DMS114 treated with DMSO at 0.1 percent for 48 hours (cell line): ENCODE results near the gene INPP5A.
"Not testable (repeated sequence)": the region's sequence is repeated elsewhere in the genome, so short reads cannot be mapped to it uniquely, and the experiment has no call there.

ENCODE experiments used
- DNase-seq: peaks from one replicate; lab custom pipeline; 2025; ENCODE audit not compliant: unreplicated experiment; lab: John Stamatoyannopoulos, UW

Gene INPP5A

DNA sequence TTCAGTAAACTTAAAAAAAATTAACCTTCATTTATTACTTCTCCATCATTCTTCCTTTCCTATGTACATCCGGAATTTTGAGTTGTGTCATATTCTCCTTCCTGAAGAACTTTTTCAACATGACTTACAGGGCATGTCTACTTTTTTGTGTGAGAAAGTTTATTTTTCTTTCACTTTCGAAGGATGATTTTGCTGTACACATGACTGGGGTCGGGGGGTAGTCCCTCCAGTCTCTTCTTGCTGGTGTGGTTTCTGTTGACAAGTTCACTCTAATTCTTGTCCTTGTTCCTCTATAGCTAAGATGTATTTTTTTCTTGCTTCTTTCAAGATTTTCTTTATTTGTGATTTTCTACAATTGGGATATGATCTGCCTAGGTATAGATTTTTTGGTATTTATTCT lies 55.8 kb downstream of the INPP5A start:
- no peak for DNase-seq

DNA sequence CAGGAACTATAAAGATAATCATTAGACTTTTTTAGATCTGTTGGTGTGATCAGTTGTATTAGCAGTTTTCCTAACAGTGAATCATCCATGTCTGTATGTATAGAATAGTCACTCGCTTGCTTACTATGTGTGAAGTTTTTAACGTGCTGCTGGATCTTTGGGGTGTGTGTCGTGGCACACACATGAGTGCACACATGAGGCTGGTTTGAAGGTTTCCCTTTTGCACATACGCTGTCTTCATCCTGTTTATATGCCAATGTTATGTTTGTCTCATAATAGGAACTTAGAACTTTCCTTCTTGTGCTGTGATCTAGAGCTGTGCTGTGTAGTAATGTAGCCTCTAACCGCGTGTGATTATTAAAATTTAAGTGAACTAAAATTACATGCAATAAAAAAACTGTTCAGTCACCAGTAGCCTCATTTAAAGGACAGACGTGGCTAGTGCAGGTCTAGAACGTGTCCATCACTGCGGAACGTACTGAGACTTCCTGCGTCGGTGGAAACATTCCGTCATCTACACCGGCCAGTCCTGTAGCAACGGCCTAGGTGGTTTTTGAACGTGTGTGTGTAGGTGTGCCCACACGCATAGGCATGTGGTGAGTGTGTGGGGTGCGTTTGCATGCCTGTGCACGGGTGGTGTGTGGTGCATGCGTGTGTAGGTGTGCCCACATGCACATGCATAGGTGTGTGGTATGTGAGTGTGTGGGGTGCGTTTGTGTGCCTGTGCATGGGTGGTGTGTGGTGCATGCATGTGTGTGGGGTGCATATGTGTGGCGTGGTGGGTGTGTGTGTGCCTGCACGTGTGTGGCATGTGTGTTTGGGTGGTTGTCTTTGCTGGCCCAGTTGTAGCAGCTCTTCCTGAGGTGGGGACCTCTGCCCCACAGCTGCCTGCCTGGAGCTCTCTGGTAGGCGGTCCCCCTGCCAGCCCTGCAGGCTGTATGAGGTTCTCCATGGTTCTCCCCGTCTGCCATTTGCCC lies 56.6 kb downstream of the INPP5A start:
- DNase-seq = no peak

DNA sequence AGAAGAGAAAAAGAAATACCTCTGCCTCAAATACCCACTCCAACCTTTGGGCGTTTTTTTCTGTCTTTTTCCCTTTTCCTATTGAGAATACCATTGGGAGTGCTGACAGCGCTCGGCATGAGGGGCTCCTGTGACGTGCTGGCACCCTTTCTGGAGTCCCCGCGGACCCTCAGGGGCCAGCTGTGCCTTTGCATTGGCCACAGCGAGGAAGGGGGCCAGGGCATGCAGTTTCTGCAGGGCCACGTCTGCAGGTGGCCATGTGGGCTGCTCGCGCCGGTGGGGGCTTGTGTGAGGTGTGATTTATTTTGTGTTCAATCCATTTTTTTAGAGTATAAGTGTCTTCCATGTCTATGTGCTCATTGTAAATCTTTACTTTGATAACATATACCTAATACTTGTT lies 57.4 kb downstream of the INPP5A start:
- DNase-seq = no peak

DNA sequence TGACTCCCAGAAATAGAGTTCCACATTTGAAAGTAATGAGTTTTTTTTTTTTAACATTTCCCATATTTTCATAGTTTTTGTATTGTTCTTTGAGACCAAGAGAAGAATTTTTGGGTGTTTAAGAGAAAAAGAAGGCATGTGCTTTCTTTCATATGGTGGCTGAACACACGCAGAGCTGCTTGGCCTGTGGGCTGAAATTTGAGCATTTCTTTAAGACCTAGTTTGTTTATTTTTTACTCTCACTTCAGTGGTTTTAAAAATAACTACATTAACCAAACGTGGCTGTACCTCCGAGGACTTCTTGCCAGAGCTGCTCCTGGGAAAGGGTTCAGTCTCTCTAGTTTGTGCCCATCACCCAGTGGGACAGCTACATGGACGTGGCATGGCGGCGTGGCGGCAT lies 58.3 kb downstream of the INPP5A start:
- no peak for DNase-seq

DNA sequence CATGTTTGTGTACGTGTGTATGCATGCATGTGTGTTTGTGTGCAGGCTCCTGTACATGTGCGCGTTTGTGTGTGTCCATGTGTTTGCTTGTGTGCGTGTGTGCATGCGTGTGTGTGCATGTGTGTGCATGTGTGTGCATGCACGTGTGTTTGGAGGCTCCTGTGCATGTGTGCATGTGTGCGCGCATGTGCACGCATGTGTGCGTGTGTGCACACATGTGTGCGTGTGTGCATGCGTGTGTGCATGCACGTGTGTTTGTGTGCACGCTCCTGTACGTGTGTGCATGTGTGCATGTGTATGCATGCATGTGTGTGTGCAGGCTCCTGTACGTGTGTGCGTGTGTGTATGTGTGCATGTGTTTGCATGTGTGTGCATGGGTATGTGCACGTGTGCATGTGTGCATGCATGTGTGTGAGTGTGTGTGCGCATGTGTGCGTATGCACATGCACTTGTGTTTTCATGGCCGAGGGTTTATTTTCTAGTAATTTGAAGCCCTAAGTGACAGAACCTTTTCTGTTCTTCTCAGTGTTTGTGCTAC lies 59.2 kb downstream of the INPP5A start:
- DNase-seq = no peak

DNA sequence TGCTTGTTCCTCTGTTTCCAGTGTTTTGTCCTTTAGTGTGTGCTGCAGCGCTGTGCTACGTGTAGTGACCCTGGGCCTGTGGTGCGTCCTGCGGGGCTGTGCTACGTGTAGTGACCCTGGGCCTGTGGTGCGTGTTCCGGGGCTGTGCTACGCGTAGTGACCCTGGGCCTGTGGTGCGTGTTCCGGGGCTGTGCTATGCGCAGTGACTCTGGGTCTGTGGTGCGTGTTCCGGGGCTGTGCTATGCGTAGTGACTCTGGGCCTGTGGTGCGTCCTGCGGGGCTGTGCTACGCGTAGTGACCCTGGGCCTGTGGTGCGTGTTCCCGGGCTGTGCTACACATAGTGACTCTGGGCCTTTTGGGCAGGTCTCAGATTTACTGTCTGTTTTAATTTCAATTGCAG lies 60.1 kb downstream of the INPP5A start:
- DNase-seq = no peak

DNA sequence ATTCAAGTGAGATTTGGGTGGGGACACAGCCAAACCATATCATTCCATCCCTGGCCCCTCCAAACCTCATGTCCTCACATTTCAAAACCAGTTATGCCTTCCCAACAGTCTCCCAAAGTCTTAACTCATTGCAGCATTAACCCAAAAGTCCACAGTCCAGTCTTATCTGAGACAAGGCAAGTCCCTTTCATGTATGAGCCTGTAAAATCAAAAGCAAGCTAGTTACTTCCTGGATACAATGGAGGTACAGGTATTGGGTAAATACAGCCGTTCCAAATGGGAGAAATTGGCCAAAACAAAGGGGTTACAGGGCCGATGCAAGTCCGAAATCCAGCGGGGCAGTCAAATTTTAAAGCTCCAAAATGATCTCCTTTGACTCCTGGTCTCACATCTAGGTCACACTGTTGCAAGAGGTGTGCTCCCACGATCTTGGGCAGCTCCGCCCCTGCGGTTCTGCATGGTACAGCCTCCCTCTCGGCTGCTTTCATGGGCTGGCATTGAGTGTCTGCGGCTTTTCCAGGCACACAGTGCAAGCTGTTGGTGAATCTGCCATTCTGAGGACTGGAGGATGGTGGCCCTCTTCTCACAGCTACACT lies 61.5 kb downstream of the INPP5A start:
- DNase-seq = not testable (repeated sequence)

DNA sequence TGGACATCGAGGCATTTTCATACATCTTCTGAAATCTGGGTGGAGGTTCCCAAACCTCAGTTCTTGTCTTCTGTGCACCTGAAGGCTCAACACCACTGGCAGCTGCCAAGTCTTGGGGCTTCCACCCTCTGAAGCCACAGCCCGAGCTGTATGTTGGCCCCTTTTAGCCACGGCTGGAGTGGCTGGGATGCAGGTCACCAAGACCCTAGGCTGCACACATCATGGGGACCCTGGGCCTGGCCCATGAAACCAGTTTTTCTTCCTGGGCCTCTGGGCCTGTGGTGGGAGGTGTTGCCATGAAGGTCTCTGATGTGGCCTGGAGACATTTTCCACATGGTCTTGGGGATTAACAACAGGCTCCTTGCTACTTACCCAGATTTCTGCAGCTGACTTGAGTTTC lies 62.1 kb downstream of the INPP5A start:
- DNase-seq = no peak

DNA sequence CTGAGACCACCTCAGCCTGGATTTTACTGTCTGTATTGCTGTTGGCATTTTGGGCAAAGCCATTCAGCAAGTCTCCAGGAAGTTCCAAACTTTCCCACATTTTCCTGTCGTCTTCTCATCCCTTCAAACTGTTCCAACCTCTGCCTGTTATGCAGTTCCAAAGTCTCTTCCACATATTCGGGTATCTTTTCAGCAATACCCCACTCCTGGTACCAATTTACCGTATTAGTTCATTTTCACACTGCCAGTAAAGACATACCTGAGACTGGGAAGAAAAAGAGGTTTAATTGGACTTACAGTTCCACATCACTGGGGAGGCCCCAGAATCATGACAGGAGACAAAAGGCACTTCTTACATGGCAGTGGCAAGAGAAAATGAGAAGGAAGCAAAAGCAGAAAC lies 62.8 kb downstream of the INPP5A start:
- no peak for DNase-seq

DNA sequence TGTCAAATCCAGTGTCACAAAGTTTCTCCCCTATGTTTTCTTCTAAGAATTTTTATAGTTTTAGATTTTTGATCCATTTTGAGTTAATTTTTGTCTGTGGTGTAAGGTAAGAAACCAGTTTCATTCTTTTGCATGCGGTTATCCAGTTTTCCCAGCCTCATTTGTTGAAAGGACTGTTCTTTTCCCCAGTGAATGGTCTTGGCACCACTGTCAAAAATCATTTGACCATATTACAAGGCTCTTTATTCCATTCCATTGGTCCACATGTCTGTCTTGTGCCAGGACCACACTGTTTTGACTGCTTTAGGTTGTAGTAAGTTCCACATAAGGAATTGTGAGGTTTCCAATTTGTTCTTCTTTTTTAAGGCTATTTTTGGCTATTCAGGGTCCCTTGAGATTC lies 64.0 kb downstream of the INPP5A start:
- no peak for DNase-seq

DNA sequence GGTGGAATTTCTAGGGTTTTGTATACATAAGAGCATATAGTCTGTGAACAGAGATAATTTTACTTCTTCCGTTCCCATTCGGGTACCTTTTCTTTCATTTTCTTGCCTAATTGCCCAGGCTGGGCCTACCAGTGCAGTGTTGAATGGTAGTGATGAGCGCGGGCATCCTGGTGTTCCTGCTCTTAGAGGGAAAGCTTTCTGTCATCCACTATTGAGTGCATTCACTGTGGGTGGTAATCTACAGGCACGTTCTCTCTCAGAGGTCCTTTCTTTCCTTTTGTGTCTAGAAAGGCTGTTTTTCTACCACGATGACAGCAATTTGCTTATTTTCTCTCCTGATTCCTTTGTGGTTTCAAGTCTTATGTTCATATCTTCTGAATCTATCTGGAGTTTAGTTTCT lies 65.0 kb downstream of the INPP5A start:
- DNase-seq = no peak

DNA sequence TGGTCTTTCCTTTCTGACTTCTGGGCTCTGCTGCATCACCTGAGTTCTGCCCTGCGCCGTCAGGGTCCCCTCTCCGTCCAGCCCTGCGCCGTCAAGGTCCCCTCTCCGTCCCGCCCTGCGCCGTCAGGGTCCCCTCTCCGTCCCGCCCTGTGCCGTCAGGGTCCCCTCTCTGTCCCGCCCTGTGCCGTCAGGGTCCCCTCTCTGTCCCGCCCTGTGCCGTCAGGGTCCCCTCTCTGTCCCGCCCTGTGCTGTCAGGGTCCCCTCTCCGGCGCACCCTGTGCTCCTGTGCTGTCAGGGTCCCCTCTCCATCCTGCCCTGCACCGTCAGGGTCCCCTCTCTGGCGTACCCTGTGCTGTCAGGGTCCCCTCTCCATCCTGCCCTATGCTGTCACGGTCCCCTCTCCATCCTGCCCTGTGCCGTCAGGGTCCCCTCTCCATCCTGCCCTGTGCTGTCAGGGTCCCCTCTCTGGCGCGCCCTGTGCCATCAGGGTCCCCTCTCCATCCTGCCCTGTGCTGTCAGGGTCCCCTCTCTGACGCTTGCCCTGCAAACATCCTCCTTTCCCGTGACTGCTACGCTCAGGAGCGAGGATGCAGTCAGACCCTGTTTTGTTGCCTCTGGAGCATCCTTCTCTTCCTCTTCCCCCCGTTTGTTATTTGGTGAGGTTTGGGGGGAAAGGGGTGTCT lies 66.4 kb downstream of the INPP5A start:
- DNase-seq = no peak

DNA sequence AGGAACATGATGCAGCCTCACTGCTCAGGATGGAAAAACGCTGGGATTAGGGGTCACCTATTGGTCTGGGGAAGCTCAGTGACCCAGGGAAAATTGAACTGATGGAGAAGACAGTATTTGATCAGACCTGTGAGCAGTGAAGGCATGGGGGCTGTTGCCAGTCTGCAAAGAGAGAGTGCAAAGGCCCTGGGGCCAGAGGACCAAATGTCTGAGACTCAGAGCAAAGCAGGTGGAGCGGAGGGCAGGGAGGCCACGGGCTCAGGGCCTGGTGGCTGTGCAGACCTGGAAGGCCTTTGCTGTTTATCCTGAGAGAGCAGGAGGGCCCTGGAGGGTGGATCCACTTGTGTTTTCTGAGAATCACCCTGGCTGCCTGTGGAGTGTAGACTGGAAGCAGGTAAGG lies 67.1 kb downstream of the INPP5A start:
- DNase-seq = no peak

DNA sequence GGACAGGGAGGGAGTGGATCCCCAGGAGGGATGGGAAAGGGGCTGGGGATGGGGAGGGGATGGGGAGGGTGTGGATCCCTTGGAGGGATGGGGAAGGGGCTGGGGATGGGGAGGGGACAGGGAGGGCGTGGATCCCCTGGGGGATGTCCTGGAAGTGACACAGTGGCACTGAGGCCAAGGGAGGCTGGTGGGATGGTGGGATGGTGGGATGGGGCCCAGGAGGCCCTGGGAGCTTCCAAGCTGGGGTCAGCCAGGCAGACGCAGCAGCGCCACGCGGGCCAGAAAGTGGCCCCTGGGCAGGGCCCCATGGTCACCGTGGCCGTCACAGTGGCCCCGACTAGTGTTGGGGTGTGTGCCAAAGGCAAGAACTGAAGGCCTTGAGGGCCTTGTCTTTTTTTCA lies 67.8 kb downstream of the INPP5A start:
- DNase-seq = no peak

DNA sequence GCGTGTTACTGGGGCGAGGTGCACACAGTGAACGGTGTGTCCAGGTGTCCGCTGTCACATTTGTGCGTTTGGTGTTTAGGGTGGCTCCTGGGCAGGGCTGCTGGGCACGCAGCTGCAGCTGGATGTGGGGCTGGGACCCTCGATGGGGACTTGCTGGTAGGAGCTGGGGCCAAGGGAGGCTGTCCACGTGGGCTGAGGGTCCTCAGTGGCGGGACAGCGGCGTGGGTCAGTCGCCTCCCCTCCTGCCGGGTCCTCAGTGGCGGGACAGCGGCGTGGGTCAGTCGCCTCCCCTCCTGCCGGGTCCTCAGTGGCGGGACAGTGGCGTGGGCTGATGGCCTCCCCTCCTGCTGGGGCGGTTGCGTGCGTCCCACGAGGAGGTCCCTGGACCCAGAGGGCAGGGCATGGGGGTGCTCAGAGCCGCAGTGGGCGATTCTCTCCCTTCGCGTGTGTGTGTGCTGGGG lies 68.5 kb downstream of the INPP5A start:
- no peak for DNase-seq

DNA sequence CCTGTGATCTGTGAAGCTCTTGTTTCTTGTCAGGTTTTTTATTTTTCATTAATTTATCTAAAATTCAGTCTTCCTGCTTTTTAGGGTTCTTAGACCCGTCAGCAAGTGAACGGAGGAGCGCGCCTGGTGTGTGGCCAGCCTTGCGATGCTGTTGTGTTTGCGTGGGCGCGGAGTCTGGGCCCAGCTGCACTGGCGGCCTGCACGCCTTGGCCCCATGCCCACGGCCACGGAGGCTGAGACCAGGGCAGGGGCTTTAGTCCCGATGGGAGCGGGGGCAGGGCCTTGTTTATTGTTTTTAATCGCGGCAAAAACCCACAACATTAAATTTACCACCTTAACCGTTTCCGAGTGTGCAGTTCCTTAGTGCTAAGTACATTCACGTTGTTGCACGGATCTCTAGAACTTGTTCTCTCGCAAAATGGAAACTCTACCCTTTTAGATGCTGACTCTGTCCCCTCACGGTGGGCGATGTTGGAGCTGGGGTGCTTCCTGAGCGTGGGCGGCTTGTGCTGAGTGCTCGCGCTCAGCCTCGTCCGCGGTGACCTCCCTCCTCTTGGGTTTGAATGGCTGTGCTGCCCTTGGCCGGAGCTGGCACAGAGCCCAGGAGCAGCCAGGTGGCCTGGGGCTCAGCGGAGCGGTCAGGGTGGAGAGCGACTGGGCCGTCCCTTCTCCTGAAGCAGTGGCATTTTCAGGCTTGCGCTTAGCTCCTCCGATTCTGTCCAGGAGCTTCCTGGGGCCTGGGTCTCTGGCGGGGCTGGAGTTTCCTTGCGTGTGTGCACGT lies 69.1 kb downstream of the INPP5A start:
- no peak for DNase-seq

DNA sequence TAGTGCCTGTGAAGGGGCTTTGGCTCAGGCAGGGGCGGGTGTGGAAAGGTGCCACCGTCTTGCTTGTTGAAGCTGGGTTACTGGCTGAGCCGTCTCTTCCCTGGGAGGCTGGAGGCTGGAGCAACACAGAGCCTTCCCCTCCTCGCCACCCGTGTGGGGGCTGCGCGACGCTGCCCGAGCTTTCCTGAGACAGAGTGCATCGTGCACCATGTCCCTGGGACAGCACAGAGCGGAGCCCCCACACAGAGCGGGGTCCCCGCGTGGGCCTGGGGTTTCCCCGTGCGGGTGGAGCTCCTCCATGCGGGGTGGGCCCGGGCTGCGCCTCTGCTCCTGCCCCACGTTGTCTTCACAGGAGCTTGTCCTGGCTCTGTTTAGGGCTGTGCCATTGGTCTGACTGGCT lies 69.9 kb downstream of the INPP5A start:
- no peak for DNase-seq

DNA sequence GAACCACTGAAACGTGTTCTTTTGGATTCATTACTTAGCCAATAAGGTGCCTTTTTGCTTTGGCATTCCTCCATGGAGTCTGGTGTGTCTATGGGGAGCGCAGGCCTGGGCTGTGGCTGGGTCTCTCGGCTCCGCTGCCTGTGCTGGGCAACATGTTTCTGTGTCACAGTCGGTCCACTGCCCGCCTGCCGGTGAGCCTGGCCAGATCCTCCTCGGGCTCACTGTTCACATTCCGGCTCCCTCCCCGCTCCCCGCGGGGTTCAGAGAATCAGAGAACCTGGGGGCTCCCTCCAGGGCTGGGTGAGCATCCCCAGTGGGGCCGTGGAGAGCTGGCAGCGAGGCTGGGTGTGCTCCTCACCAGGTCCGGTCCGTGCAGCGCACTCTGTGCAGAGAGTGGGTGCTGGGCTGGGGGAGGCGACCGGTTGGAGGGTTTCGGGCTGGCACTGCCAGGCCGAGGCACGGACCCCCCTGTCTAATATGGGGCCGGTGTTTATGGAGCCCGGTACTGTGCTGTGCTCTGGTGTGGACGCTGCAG lies 70.4 kb downstream of the INPP5A start:
- no peak for DNase-seq

DNA sequence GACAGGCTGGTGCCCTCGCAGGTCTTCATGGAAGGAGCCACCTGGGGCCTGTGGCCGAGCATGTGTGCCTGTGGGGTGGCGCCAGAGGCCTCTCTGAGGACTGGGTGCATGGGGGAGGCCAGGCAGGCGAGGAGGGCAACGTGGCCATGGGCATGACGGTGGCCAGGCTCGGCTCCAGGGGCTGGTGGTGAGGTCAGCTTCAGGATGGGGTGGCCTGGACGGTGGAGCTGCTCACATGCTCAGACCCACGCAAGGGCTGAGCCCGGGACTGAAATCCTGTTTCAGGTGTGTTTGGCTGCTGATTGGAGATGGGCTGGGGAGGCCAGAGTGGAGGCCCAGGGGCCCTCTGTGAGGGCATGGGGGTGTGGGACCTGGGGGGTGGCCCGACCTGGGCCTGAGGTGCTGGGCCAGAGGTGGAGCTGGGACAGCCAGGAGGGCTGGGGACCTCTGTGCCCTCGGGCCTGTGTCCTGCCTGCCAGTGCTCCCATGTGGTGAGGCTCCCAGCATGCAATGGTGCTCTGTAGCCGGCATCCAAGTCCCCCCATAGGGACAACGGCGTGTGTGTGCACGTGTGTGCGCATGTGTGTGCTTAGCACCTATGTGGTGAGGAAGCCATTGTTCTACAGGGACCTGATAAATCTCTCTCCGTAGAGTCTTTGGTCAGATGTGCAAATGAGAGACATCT lies 71.1 kb downstream of the INPP5A start:
- DNase-seq = no peak

DNA sequence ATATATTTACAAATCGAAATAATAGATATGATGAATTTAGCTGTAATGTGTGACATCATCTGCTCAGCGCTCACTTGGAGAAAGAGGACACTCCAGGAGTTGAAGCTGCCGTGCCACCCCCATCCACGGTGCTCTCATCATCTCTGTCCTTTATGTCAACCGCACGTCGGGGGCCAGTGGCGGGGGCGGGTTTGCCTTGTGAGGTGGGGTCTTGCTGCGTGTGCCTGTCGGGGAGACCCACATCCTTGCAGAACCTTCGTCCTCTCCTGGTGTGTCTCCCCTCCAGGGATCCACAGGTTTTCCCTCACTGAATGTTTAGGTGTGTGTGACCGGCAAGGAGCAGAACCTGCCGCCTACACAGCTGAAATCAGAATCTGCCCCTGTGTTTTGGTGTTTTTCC lies 71.6 kb downstream of the INPP5A start:
- no peak for DNase-seq
